Islet of Langerhans (tissue), 1 donor: ENCODE data around the gene EXOC4.

ENCODE experiments used
- FAIRE-seq: peaks from one replicate; lab custom pipeline; 2011; peaks lifted over from hg19 to GRCh38; lab: Jason Lieb, UNC

The EXOC4 gene

DNA sequence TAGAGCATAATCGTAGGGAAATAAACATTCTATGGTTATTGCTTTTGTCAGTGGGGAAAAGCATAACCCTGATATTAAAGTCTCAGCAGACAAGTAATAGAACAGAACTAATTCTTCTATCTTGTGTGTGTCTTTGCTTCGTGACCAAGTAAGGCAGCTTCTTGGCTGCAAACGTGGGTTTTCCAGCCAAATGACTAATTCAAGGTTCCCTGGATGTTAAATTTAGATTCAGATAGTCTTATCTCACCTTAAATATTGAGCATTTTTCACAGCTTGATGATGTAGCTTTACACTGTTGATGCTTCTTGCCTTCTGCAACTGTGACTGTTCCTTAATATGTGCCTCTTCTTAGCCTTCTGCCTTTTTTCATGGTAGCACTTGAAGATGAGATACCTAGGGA, 113.0 kb downstream of the EXOC4 start:
- FAIRE-seq, result no peak

DNA sequence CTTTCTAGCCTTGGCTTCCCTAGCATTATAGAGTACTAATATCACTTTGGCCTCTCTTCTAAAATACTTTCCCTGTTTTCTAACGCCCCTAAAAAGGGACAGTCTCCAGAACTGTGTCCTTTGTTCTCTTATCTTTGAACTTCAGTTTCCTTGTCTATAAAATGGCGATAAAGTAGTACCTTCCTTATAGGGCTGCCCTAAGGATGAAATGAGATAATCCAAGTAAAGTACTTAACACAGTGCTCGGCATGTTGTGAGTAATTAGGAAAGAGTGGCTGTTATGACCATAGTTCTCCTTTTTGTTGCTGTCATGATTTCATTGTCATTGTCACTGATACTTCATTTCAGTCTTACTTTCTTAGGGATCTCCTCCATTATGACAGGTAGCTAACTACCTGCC, 114.7 kb downstream of the EXOC4 start:
- FAIRE-seq, result no peak

DNA sequence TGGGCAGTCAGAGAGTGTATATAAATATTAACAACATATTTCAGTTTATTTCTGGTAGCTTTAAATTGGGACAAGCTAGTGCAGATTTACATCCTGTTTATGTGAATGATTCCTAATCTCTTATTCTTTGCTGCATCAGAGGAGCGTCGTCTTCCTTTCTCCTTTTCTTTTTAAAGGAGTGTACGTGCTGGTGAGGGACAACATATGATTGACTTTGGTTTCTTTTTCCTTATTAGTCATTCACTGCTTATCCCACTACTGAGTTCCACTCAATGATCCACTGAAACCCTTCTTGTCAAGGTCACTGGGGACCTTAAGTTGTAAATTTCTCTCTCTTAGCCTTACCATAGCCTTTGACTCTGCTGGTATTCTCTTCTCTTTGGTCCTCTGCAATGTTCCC, 116.3 kb downstream of the EXOC4 start:
- no peak for FAIRE-seq

DNA sequence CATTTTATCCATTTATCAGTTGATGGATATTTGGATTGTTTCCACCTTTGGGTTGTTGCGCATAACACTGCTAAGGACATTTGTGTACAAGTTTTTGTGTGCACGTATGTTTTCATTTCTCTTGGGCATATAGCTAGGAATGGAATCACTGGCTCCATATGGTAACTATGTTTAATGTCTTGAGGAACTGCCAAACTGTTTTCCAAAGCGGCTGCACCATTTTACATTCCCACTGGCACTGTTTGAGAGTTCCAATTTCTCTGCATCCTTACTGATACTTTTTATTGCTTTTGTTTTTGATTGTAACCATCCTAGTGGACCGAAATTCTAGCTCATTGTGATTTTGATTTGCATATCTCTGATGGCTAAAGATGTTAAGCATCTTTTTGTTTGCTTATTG, 118.7 kb downstream of the EXOC4 start:
- no peak for FAIRE-seq

DNA sequence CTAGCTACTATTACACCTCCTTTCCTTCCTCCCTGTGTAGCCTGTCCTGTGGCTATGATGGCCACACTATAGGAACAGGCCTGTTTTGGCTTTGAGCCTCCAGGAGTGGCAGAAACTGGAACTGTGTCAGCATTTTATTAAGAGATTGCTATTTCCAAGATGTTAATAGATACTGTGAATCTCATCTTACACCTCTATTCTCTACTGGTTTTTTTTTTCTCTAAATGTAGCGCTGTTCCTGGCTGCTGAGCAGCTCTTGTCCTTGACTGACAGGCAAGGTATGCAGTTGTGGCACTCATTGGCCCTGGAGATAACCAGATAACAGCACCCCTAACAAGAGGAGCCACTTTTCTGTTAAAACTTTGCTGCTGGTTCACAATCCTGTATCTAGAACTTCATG, 119.5 kb downstream of the EXOC4 start:
- FAIRE-seq, result no peak

DNA sequence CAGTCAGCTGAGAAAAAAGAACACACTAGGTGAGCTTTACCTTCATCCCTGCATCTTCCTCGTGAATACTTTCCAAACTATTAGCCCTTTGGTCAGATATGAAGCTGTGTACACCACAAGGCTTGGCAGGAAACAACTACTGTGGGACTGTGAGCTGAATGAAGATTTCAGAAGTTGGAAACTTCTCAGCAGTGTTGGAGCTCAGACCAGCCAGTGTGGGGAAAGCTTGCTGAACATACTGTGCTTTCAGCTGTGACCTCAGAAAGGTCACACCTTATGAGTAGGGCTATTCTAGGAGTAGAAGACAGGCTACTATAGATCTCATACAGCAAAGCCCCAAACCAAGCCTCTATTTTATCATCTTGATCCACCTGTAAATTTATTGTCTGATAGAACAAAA, 123.6 kb downstream of the EXOC4 start:
- no peak for FAIRE-seq

DNA sequence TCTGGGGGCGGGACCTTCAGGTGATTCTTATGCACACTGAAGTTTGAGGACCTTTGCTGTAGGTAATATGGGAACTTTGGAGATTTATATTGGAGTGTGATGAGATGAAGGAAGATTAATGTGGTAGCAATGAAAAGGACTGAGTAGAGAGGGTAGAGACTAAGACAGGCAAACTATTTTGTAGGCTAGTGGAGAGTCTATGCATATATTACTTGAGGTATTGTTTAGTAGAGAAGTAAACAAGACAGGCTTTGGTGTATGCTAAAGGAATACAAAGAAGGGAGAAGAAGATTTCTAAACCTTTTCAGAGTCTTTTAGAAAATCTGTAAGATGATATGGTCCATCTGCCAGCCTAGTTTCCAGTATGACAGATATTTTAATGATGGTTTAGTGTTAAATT, 129.1 kb downstream of the EXOC4 start:
- no peak for FAIRE-seq

DNA sequence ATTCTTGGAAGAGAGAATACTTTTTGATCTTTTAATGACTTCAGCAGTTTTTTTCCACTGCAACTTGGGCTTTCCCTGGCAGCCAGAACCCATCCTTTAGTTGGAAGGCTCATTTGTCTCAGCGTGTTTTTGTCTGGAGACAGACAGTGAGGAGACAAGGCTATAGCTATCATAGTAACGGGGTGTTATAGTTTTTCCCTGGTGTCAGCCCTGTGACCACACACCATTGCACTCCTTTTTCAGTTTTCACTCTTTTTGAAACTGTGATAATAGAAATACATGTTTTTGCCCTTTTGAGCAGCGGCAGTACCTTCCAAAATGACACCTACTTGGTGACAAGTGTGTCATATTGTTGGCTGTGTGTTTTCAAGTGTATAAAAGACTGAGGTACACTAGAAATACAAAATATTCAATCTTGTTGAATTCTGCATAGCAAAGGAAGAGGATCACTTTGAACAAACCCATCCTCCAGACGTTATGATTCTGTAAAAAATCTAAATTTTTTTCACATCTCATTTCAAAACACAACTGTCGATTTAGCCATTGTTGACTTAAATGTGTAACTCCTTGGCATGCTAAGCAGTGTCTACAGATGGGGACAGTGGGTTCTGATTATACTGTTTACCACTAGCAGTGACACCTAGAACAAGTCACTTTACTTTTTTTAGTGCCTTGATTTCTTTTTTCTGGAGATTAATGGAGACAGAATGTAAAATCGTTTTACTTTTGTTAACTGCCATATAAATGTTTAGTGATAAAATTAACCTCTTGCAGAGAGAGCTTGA, 130.1 kb downstream of the EXOC4 start:
- FAIRE-seq, result no peak

DNA sequence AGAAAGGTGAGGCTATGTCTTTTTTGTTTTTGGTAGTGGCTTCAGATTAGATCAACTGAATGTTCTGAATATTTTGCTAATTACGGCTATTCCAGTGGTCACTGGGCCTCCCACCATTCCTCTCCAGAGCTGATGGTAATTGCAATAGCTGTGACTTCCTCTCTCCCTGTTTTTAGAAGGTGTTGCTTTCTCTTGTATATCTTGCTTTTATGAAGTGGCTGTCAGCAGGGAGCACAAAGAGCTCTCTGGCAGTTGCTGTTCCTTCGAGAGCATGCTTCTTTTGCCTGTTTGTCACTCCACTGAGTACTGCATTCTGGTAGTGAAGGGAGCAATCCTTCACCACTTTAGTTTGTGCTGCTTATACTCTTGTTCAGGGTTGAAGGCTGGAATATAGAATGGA, 133.3 kb downstream of the EXOC4 start:
- no peak for FAIRE-seq

DNA sequence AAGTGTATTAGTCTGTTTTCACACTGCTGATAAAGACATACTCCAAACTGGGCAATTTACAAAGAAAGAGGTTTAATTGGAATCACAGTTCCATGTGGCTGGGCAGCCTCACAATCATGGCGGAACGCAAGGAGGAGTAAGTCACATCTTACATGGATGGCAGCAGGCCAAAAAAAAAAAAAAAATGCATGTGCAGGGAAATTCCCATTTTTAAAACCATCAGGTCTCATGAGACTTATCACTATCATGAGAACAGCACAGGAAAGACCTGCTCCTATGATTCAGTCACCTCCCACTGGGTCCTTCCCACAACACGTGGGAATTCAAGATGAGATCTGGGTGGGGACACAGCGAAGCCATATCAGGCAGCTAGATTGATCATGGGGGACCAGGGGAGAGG, 136.8 kb downstream of the EXOC4 start:
- no peak for FAIRE-seq

DNA sequence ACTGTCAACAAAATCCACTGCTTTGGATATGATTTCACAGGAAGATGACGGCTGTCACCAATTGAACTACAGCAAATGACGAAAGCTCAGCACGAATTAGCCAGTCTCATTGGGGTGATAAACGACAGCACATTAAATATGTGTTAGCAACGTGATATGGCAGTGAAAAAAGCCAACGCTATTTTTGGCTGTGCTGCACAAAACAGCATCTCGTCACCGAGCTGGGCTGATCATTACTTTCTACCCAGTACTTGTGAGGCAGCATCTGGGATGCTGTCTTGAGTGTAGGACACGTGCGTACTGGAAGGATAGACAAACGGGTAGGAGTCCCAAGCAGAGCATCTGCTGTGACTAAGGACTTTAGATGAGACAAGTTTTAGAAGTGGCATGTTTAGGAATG, 138.3 kb downstream of the EXOC4 start:
- FAIRE-seq, result no peak

DNA sequence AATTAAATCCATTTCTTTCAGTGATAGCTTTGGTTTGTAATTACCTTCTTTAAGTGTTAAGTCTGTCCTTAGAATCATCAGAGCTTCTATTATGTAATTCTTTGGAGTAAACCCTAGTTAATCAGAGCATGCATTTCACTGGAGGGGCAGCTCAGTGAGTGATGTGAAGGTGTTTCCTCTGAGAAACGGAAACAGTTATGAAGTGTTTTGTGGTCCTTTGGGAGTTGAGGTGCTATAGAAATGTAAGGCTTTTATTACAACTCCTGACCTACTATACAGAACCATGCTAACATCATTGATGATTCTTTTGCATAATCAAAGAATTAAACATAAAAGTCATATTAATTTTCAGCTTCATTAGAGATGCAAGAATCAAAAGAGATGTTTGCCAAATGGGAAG, 141.5 kb downstream of the EXOC4 start:
- no peak for FAIRE-seq

DNA sequence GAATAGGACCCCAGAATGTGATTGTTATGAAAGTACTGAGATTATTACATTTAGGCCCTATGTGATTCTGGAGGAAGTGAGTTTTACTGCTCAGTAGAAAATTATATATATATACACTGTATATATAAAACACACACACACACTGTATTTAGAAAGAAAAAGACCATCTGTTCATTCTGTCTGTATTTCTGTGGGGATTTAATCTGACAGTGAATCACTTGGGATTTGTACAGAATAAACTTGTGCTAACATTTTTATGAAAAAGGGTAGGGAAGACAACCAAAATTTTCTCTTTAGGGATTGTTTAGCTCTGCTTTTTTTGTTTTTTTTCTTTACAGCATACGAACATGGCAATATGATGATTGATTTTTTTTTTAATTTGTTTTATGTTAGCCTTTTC, 142.7 kb downstream of the EXOC4 start:
- no peak for FAIRE-seq

DNA sequence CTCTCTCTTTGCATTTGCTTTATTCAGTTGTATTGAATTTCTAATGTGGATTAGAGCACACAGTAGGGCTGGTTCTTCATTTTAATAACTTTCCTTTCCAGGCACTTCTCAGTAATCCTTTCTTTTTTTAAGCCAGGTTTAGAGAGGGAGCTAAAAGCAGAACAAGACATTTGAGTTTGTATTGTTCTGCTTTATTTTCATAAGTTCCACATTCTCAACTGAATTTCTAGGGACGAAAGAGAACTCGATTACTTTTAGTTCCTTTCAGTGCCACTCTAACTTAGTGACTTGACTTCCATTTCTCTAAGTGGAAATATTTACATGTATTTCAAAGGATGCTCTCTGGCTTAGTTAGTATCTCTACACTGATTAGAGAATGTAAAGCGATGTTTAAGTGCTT, 145.6 kb downstream of the EXOC4 start:
- no peak for FAIRE-seq

DNA sequence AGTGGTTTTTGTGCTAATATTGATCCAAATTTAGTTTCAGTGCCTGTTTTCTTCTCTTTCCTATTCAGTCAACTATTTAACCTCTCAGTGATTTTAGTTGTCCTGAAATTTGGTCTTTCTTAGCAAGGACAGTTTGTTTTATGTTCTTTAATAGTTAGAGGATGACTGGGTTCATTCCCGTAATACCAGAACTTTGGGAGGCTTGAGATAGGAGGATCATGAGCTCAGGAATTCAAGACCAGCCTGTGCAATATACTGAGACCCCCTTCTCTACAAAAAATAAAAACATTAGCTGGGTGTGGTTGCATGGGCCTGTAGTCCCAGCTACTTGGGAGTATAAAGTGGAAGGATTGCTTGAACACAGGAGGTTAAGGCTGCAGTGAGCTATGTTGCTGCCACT, 148.3 kb downstream of the EXOC4 start:
- FAIRE-seq, result no peak

DNA sequence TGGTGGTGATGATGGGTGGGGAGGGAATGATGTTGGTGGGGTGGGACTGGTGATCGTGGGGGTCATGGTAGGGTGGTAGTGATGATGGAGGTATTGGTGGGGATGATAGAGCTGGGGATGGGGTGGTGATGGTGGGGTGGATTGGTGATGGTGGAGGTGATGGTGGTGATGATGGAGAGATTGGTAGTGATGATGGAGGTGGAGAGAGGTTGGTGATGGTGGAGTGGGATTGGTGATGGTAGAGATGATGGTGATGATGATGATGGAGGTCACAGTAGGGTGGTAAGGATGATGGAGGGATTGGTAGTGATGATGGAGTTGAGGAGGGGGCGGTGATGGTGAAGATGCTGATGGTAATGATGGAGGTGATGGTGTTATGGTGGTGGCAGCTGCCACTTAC, 155.3 kb downstream of the EXOC4 start:
- FAIRE-seq, result no peak

DNA sequence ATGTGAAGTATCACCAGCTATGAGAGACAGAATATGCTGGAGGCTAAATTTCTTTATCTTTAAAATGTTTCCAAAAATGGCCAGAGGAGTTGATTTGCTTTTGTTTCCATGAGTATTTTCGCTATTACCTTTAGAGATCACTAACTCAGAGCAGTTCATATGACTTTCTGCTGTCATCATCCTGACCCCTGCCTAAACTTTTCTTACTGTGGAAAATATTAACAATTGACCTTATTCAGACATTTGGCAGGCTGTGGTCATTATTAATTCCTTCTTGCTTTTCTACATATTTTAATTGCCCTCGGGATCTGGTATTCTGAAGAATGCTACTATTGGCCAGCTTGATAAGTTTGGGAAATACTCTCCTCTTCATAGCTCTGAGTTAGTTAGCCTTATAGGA, 156.5 kb downstream of the EXOC4 start:
- FAIRE-seq, result no peak

DNA sequence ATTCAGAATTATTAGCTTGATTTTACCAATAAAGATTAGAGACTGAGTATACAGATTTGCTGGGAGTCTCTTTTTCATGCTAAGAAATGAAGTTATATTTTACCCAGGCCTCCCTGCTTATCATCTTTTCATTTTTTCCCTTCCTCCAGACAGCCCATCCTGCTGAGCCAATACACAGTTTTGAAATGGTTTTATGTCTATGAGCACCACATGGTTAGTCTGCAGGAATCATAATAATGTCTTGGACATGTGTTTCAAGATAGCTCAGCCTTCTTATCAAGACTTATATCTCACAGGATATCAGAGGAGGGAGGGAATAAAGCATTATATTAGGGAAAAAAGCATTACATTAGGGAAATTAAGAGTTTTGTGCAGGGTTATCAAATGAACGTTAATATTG, 157.1 kb downstream of the EXOC4 start:
- no peak for FAIRE-seq

DNA sequence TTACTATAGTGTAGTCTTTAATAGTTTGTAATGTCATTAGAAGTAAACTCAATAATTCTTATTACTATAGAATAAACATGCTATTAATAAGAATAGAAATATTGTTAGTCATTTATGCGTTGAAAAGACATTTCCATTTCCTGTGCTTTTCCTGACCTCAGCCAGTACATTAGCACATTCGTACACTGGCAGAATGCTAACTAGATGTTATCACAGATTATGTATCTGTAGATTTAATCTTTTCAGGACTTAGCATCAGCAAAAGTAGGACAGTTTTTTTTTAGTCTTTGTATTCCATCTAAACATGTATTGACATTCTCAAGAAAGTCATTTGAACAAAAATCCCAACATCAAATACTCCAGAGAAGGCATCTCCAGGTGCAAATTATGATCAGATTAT, 158.5 kb downstream of the EXOC4 start:
- FAIRE-seq, result peak; percentile 79

DNA sequence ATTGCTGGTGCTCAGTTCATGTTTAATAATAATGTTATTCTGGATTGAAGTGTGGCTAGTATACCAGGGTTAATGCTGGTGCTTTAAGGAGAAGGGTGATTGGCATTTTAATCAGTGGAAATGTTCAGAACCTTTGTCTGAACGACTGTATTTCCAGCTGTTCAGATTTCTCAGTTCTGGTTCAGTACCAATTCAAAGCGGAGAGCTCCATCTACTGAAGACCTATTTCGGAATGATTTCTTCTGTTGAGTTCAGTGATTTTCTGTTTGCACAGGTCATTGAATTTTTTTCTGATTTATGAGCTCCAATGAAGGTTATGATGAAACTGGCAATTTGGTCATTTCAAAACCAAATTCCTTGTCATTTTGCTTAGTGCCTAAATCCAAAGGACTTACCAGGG, 160.1 kb downstream of the EXOC4 start:
- no peak for FAIRE-seq

DNA sequence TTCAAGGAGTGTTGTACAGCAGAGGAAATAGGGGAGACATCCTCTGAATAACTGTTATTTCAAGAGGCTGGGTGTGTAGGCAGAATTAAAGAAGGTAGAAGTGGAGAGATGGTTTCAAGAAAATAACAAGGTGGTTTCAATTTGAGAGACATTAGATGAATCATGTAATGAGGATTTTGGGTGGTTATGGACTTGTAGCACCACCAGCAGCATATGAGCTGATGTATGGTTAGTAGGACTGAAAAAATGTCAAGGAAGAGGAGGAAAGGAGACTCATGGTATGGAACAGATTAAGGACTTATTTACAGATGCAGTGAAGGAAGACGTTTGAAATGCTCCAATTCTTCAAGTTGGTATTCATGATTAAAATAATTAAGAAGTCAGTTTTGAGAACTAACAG, 166.2 kb downstream of the EXOC4 start:
- no peak for FAIRE-seq

DNA sequence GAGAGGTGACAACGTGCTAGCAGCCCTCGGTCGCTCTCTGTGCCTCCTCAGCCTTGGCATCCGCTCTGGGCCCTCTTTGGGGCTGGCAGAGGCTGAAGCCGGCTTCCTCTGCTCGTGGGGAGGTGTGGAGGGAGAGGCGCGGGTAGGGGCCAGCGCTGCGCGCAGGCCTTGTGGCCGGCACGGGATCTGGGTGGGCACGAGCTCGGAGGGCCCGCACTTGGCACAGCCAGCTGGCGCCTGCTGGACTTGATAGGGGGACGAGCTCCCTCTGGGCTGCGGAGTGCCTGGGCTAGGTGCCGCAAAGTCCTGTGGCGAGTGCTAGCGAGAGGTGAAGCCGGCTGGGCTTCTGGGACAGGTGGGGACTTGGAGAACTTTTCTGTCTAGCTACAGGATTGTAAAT, 170.7 kb downstream of the EXOC4 start:
- FAIRE-seq, result no peak

DNA sequence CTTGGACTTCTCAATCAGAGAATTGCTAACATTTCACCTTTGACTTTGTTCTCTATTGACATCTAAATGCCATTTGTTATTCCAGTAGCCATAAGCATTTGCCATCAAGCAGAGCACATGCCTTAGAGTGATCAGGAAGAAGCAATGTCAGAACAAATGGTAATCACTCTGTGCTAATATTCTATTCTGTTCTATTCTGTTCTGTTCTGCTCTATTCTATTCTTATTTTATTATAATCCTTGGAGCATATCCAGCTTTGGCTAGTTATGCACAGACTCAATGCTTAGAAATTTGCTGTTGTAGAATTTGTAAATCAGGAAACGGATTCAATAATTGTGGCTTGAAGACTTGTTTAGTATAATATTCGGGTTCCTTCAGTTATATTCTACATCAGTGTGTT, 175.4 kb downstream of the EXOC4 start:
- FAIRE-seq, result no peak

DNA sequence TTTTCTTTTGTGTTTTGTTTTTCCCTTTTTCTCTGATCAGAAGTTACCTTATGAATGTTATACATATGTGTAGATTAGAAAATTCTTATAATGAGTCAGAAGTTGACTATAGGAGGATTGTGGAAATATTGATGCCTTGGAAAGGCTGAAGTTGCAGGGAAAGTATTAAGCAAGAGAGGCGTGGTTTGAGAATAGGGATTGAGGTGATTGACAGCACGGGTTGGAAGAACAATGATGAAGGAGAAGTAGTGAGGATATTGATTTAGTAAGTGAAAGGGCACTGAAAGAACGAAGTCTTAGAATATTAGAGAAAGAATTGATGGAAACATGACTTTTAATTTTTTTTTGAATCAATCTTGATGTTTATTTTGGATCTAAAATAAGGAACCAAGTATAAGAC, 176.0 kb downstream of the EXOC4 start:
- no peak for FAIRE-seq

DNA sequence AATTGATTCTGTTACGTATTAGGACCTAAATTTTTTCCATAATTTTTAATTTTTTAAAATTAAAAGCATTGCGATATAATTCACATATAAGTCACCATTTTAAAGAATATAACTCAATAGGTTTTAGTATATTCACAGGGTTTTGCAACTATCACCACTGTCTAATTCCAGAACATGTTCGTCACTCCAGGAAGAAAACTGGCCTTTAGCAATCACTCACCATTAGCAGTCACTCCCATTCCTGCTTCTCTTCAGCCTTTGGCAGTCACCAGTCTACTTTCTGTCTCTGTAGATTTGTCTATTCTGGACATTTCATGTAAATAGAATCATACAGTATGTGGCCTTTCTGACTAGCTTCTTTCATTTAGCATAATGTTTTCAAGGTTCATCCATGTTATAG, 176.5 kb downstream of the EXOC4 start:
- FAIRE-seq, result no peak
